ENCODE data around the gene SMIM45.

Gene SMIM45

GRCh38 chr22:41925783-41926460 is 26.0 kb upstream of the SMIM45 start:
- Histone ChIP-seq H3K36me3 (ENCODE audit: insufficient read depth) (no peaks in the 10 kb centered on the region), H3K4me1 (ENCODE audit: low read depth, poor library complexity, severe bottlenecking) (peaks cover 3% of the 10 kb centered on the region), H3K27ac (no peak overlapping the region), H3K27me3 (ENCODE audit: insufficient read depth, low read depth) (peaks cover 24% of the 10 kb centered on the region), H3K79me2 (ENCODE audit: insufficient read depth, low read depth) (no peaks in the 10 kb centered on the region), H4K20me1 (ENCODE audit: insufficient read depth) (no peaks in the 10 kb centered on the region), H3K9ac (no peak overlapping the region), H3K4me2 (no peak overlapping the region; the same call in 1 of the 2 replicates), H2AFZ (ENCODE audit: low read depth) (no peak overlapping the region; the same call in 1 of the 2 replicates), H3K4me3 (IDR thresholded peaks at IDR 0.05; ENCODE audit: insufficient read depth, low read depth, low read length) (no peak overlapping the region)
- TF ChIP-seq CTCF (conservative IDR thresholded peaks at IDR 0.05; ENCODE audit: low read depth, low read length) = peak; percentile 66

GRCh38 chr22:41927813-41928212 is 24.1 kb upstream of the SMIM45 start:
- Histone ChIP-seq H3K79me2 (ENCODE audit: insufficient read depth, low read depth) (no peaks in the 10 kb centered on the region), H3K4me2 (no peak overlapping the region), H3K36me3 (ENCODE audit: insufficient read depth) (no peaks in the 10 kb centered on the region), H4K20me1 (ENCODE audit: insufficient read depth) (no peaks in the 10 kb centered on the region), H3K4me1 (ENCODE audit: low read depth, poor library complexity, severe bottlenecking) (peaks cover 3% of the 10 kb centered on the region), H3K4me3 (IDR thresholded peaks at IDR 0.05; ENCODE audit: insufficient read depth, low read depth, low read length) (no peak overlapping the region), H2AFZ (ENCODE audit: low read depth) (no peak overlapping the region), H3K27me3 (ENCODE audit: insufficient read depth, low read depth) (peaks cover 24% of the 10 kb centered on the region), H3K27ac (no peak overlapping the region), H3K9ac (no peak overlapping the region)
- no peak for TF ChIP-seq CTCF (conservative IDR thresholded peaks at IDR 0.05; ENCODE audit: low read depth, low read length)

GRCh38 chr22:41928593-41929417 is 23.1 kb upstream of the SMIM45 start:
- Histone ChIP-seq H3K36me3 (ENCODE audit: insufficient read depth) (no peaks in the 10 kb centered on the region), H3K27ac (no peak overlapping the region), H3K4me3 (IDR thresholded peaks at IDR 0.05; ENCODE audit: insufficient read depth, low read depth, low read length) (no peak overlapping the region), H3K9ac (no peak overlapping the region), H3K27me3 (ENCODE audit: insufficient read depth, low read depth) (peaks cover 24% of the 10 kb centered on the region), H3K4me1 (ENCODE audit: low read depth, poor library complexity, severe bottlenecking) (peaks cover 3% of the 10 kb centered on the region), H4K20me1 (ENCODE audit: insufficient read depth) (no peaks in the 10 kb centered on the region), H3K4me2 (no peak overlapping the region), H3K79me2 (ENCODE audit: insufficient read depth, low read depth) (no peaks in the 10 kb centered on the region), H2AFZ (ENCODE audit: low read depth) (no peak overlapping the region)
- no peak for TF ChIP-seq CTCF (conservative IDR thresholded peaks at IDR 0.05; ENCODE audit: low read depth, low read length)

GRCh38 chr22:41929418-41929810 is 22.5 kb upstream of the SMIM45 start:
- no peaks in the 10 kb centered on the region for H3K36me3 ChIP-seq (ENCODE audit: insufficient read depth)
- TF ChIP-seq CTCF (conservative IDR thresholded peaks at IDR 0.05; ENCODE audit: low read depth, low read length) = no peak
- no peak overlapping the region for H3K27ac ChIP-seq
- peaks cover 24% of the 10 kb centered on the region for H3K27me3 ChIP-seq (ENCODE audit: insufficient read depth, low read depth)
- H3K4me2 ChIP-seq = no peak overlapping the region
- no peaks in the 10 kb centered on the region for H3K79me2 ChIP-seq (ENCODE audit: insufficient read depth, low read depth)
- H3K9ac ChIP-seq = no peak overlapping the region
- H3K4me3 ChIP-seq (IDR thresholded peaks at IDR 0.05; ENCODE audit: insufficient read depth, low read depth, low read length) = no peak overlapping the region
- no peak overlapping the region for H2AFZ ChIP-seq (ENCODE audit: low read depth)
- H3K4me1 ChIP-seq (ENCODE audit: low read depth, poor library complexity, severe bottlenecking) = peaks cover 3% of the 10 kb centered on the region
- H4K20me1 ChIP-seq (ENCODE audit: insufficient read depth) = no peaks in the 10 kb centered on the region
